Activated CD4-positive, alpha-beta T cell treated with anti-CD3 and anti-CD28 coated beads, Interleukin-2, amount 10 ng/mL, durations not matched to agents 24 days and 14 days (primary cell): ENCODE results near the gene ITGB1. TPM values are rescaled to one million over a fixed set of nuclear protein-coding genes. Genes with fewer than 3 reads are reported as not detected.

ENCODE experiments used
- DNase-seq: peaks from one replicate; pipeline ENCODE4 v3.0.0; 2022
- H3K27ac Mint-ChIP-seq: one replicate; pipeline ENCODE4 v1.8.0; 2022; ENCODE audit warnings: mild to moderate bottlenecking, mixed read lengths
- H3K27me3 Mint-ChIP-seq: one replicate; pipeline ENCODE4 v1.8.0; 2022; ENCODE audit warnings: mixed read lengths
- H3K36me3 Mint-ChIP-seq: one replicate; pipeline ENCODE4 v1.8.0; 2022; ENCODE audit warnings: low read depth, mild to moderate bottlenecking, mixed read lengths
- H3K4me1 Mint-ChIP-seq: one replicate; pipeline ENCODE4 v1.8.0; 2021; ENCODE audit warnings: mixed read lengths
- H3K4me3 Mint-ChIP-seq: one replicate; pipeline ENCODE4 v1.8.0; 2022; ENCODE audit warnings: mild to moderate bottlenecking, moderate library complexity, mixed read lengths
- H3K9me3 Mint-ChIP-seq: one replicate; pipeline ENCODE4 v1.8.0; 2021; ENCODE audit warnings: mixed read lengths
- intact Hi-C: fragments of 100-400 bp; cut with micrococcal nuclease; formaldehyde crosslinking; loops from one replicate; pipeline ENCODE4 v1.15.1; 2023
- total RNA-seq: library from RNA; stranded (reverse); gene quantifications from 2 replicates; pipeline ENCODE4 v1.2.3, GENCODE V29; 2022

Gene ITGB1
- total RNA-seq, 1 donor from 2014 or later = 50.5 TPM

- H3K27ac Mint-ChIP-seq = no peak overlapping the region
- no peak overlapping the region for H3K4me3 Mint-ChIP-seq
- intact Hi-C loops = no loop called here
Observed at GRCh38 chr10:32972929-32973328, 14.9 kb upstream of the ITGB1 start.

GRCh38 chr10:32972460-32972859 is 14.4 kb upstream of the ITGB1 start:
- H3K9me3 Mint-ChIP-seq = no peaks in the 10 kb centered on the region
- no peak overlapping the region for H3K27ac Mint-ChIP-seq
- H3K36me3 Mint-ChIP-seq = no peaks in the 10 kb centered on the region
- intact Hi-C loops = no loop called here
- H3K4me1 Mint-ChIP-seq = no peaks in the 10 kb centered on the region
- no peak for DNase-seq
- H3K27me3 Mint-ChIP-seq = peaks cover 3% of the 10 kb centered on the region
- no peak overlapping the region for H3K4me3 Mint-ChIP-seq

More at GRCh38 chr10:32972929-32973328, 14.9 kb upstream of the ITGB1 start:
- no peak for DNase-seq
- Mint-ChIP-seq H3K4me1 (no peaks in the 10 kb centered on the region), H3K27me3 (peaks cover 3% of the 10 kb centered on the region), H3K36me3 (no peaks in the 10 kb centered on the region), H3K9me3 (no peaks in the 10 kb centered on the region)

- intact Hi-C loops = no loop called here
- Mint-ChIP-seq H3K27ac (no peak overlapping the region), H3K4me3 (no peak overlapping the region), H3K27me3 (peaks cover 8% of the 10 kb centered on the region), H3K9me3 (no peaks in the 10 kb centered on the region), H3K4me1 (no peaks in the 10 kb centered on the region), H3K36me3 (no peaks in the 10 kb centered on the region)
- no peak for DNase-seq
Observed at GRCh38 chr10:32971536-32972091, 13.6 kb upstream of the ITGB1 start.

GRCh38 chr10:32970910-32971309 is 12.9 kb upstream of the ITGB1 start:
- intact Hi-C loops = no loop called here
- Mint-ChIP-seq H3K9me3 (no peaks in the 10 kb centered on the region), H3K27me3 (peaks cover 10% of the 10 kb centered on the region), H3K27ac (no peak overlapping the region), H3K36me3 (no peaks in the 10 kb centered on the region), H3K4me3 (no peak overlapping the region), H3K4me1 (no peaks in the 10 kb centered on the region)
- no peak for DNase-seq

- Mint-ChIP-seq H3K4me3 (no peak overlapping the region), H3K4me1 (peaks cover 6% of the 10 kb centered on the region), H3K9me3 (peaks cover 6% of the 10 kb centered on the region), H3K27me3 (peaks cover 20% of the 10 kb centered on the region), H3K27ac (no peak overlapping the region), H3K36me3 (no peaks in the 10 kb centered on the region)
- intact Hi-C loops = no loop called here
- no peak for DNase-seq
Observed at GRCh38 chr10:32964270-32964669, 6.2 kb upstream of the ITGB1 start.

- Mint-ChIP-seq H3K9me3 (peaks cover 6% of the 10 kb centered on the region), H3K27ac (no peak overlapping the region), H3K4me1 (peaks cover 15% of the 10 kb centered on the region)
Observed at GRCh38 chr10:32963096-32963495, 5.1 kb upstream of the ITGB1 start.

GRCh38 chr10:32962521-32962920 is 4.5 kb upstream of the ITGB1 start:
- no peak overlapping the region for H3K27ac Mint-ChIP-seq
- no peaks in the 10 kb centered on the region for H3K36me3 Mint-ChIP-seq
- peaks cover 20% of the 10 kb centered on the region for H3K27me3 Mint-ChIP-seq
- H3K9me3 Mint-ChIP-seq = peaks cover 6% of the 10 kb centered on the region
- DNase-seq = no peak
- H3K4me3 Mint-ChIP-seq = no peak overlapping the region
- intact Hi-C loops = no loop called here
- peaks cover 15% of the 10 kb centered on the region for H3K4me1 Mint-ChIP-seq

More at GRCh38 chr10:32963096-32963495, 5.1 kb upstream of the ITGB1 start:
- no peaks in the 10 kb centered on the region for H3K36me3 Mint-ChIP-seq
- H3K4me3 Mint-ChIP-seq = no peak overlapping the region
- intact Hi-C loops = no loop called here
- H3K27me3 Mint-ChIP-seq = peaks cover 20% of the 10 kb centered on the region
- DNase-seq = no peak

GRCh38 chr10:32961895-32962369 is 3.9 kb upstream of the ITGB1 start:
- peaks cover 15% of the 10 kb centered on the region for H3K27me3 Mint-ChIP-seq
- peaks cover 15% of the 10 kb centered on the region for H3K4me1 Mint-ChIP-seq
- H3K9me3 Mint-ChIP-seq = peaks cover 6% of the 10 kb centered on the region
- no peak overlapping the region for H3K27ac Mint-ChIP-seq
- intact Hi-C loops = no loop called here
- no peak for DNase-seq
- no peaks in the 10 kb centered on the region for H3K36me3 Mint-ChIP-seq
- no peak overlapping the region for H3K4me3 Mint-ChIP-seq

GRCh38 chr10:32961343-32961894 is 3.4 kb upstream of the ITGB1 start:
- peaks cover 6% of the 10 kb centered on the region for H3K9me3 Mint-ChIP-seq
- no peaks in the 10 kb centered on the region for H3K36me3 Mint-ChIP-seq
- no peak overlapping the region for H3K27ac Mint-ChIP-seq
- H3K27me3 Mint-ChIP-seq = peaks cover 13% of the 10 kb centered on the region
- no peak for DNase-seq
- H3K4me3 Mint-ChIP-seq = no peak overlapping the region
- H3K4me1 Mint-ChIP-seq = peaks cover 17% of the 10 kb centered on the region
- intact Hi-C loops = no loop called here

- H3K4me3 Mint-ChIP-seq = peak overlapping the region; percentile 7
- no peaks in the 10 kb centered on the region for H3K36me3 Mint-ChIP-seq
- peaks cover 6% of the 10 kb centered on the region for H3K9me3 Mint-ChIP-seq
- H3K27ac Mint-ChIP-seq = no peak overlapping the region
- H3K4me1 Mint-ChIP-seq = peaks cover 22% of the 10 kb centered on the region
- no peak for DNase-seq
- H3K27me3 Mint-ChIP-seq = peaks cover 11% of the 10 kb centered on the region
- intact Hi-C loops = no loop called here
Observed at GRCh38 chr10:32960022-32960421, 2.0 kb upstream of the ITGB1 start.

GRCh38 chr10:32959006-32959920 is 1.2 kb upstream of the ITGB1 start:
- peaks cover 6% of the 10 kb centered on the region for H3K9me3 Mint-ChIP-seq
- intact Hi-C loops = loop anchor here (1.0 to 10.0 kb wide), 9 partner anchors 21 to 1323 kb away; partner anchors contain the start of gene CCDC7
- H3K4me1 Mint-ChIP-seq = peaks cover 26% of the 10 kb centered on the region
- peak overlapping the region; percentile 92 for H3K27ac Mint-ChIP-seq
- H3K27me3 Mint-ChIP-seq = peaks cover 10% of the 10 kb centered on the region
- peak overlapping the region; percentile 86 for H3K4me3 Mint-ChIP-seq
- no peaks in the 10 kb centered on the region for H3K36me3 Mint-ChIP-seq
- peak; percentile 68 for DNase-seq

- peak; percentile 82 for DNase-seq
- Mint-ChIP-seq H3K27ac (peak overlapping the region; percentile 72), H3K27me3 (peaks cover 9% of the 10 kb centered on the region), H3K4me3 (peak overlapping the region; percentile 79), H3K4me1 (peaks cover 32% of the 10 kb centered on the region), H3K36me3 (no peaks in the 10 kb centered on the region), H3K9me3 (peaks cover 6% of the 10 kb centered on the region)
- intact Hi-C loops = loop anchor here (1.0 to 10.0 kb wide), 8 partner anchors 160 to 1325 kb away; partner anchors contain the start of gene CCDC7
Observed at GRCh38 chr10:32957341-32958084, 517 bp downstream of the ITGB1 start.

GRCh38 chr10:32956365-32957197 is 1.4 kb downstream of the ITGB1 start:
- H3K9me3 Mint-ChIP-seq = peaks cover 6% of the 10 kb centered on the region
- peaks cover 32% of the 10 kb centered on the region for H3K4me1 Mint-ChIP-seq
- no peak overlapping the region for H3K27ac Mint-ChIP-seq
- peak overlapping the region; percentile 79 for H3K4me3 Mint-ChIP-seq
- peaks cover 9% of the 10 kb centered on the region for H3K27me3 Mint-ChIP-seq
- no peaks in the 10 kb centered on the region for H3K36me3 Mint-ChIP-seq
- DNase-seq = no peak
- intact Hi-C loops = loop anchor here (5.0 to 10.0 kb wide), 4 partner anchors 161 to 1326 kb away; partner anchors contain the start of gene CCDC7
